WTC11 (cell line): ENCODE measurements around the gene LIX1L. TPM values are rescaled to one million over a fixed set of nuclear protein-coding genes. Genes with fewer than 3 reads are reported as not detected.
A peak's percentile ranks its signal among the peaks of the same experiment; 100 is the strongest.

Experiments
- ATAC-seq: fragments of 200-7000 bp; cut with Tn5 transposase; 2 replicates; pipeline ENCODE4 v1.10.0; 2021; ENCODE audit warnings: mild to moderate bottlenecking, moderate library complexity
- CTCF ChIA-PET: fragments of 300-600 bp; sonication (Branson Sonifier 250); formaldehyde crosslinking; loops from one replicate; lab custom pipeline; 2021; ENCODE audit warnings: antibody characterized with exemption; lab: Charles Lee
- POLR2A ChIA-PET: fragments of 350-600 bp; sonication (Branson Sonifier 250); formaldehyde crosslinking; loops from one replicate; lab custom pipeline; 2021; ENCODE audit warnings: antibody characterized with exemption; lab: Charles Lee
- DNase-seq: peaks from one replicate; pipeline ENCODE4 v3.0.0; 2021; ENCODE audit warnings: low spot score
- H3K27ac Mint-ChIP-seq: 2 replicates; pipeline ENCODE4 v1.8.0; 2021; ENCODE audit warnings: mixed read lengths
- H3K27me3 Mint-ChIP-seq: 2 replicates; pipeline ENCODE4 v1.8.0; 2021; ENCODE audit warnings: low read depth, mild to moderate bottlenecking, moderate library complexity, mixed read lengths
- H3K36me3 Mint-ChIP-seq: 2 replicates; pipeline ENCODE4 v1.8.0; 2021; ENCODE audit warnings: mixed read lengths
- H3K4me1 Mint-ChIP-seq: 2 replicates; pipeline ENCODE4 v1.8.0; 2022; ENCODE audit warnings: mixed read lengths
- H3K4me3 Mint-ChIP-seq: 2 replicates; pipeline ENCODE4 v1.8.0; 2021; ENCODE audit warnings: mild to moderate bottlenecking, moderate library complexity, mixed read lengths
- H3K9me3 Mint-ChIP-seq: 2 replicates; pipeline ENCODE4 v1.8.0; 2021; ENCODE audit warnings: mixed read lengths
- CBFB ChIP-seq: sonication (generic); formaldehyde crosslinking; IDR thresholded peaks from 2 replicates; pipeline ENCODE4 v1.8.1; 2022; ENCODE audit warnings: mild to moderate bottlenecking, low read depth, missing genetic modification reagents
- CREB1 ChIP-seq: sonication (generic); formaldehyde crosslinking; IDR thresholded peaks from 2 replicates; pipeline ENCODE4 v1.8.0; 2023; ENCODE audit warnings: mild to moderate bottlenecking, missing genetic modification reagents
- GTF2I ChIP-seq: fragments of 250-450 bp; sonication (Bioruptor Pico); conservative IDR thresholded peaks from 2 replicates; pipeline ENCODE4 v1.4.0; 2021; ENCODE audit warnings: mild to moderate bottlenecking
- MAX ChIP-seq: sonication (generic); formaldehyde crosslinking; IDR thresholded peaks from 2 replicates; pipeline ENCODE4 v1.8.0; 2022; ENCODE audit warnings: mild to moderate bottlenecking, missing genetic modification reagents
- PRDM15 ChIP-seq: sonication (generic); formaldehyde crosslinking; IDR thresholded peaks from 2 replicates; pipeline ENCODE4 v1.8.0; 2022; ENCODE audit warnings: missing genetic modification reagents
- ZBTB21 ChIP-seq: sonication (generic); formaldehyde crosslinking; IDR thresholded peaks from 2 replicates; pipeline ENCODE4 v1.8.1; 2023; ENCODE audit warnings: mild to moderate bottlenecking, missing genetic modification reagents, borderline replicate concordance
- ZNF138 ChIP-seq: sonication (generic); formaldehyde crosslinking; conservative IDR thresholded peaks from 2 replicates; pipeline ENCODE4 v1.8.1; 2022; ENCODE audit warnings: mild to moderate bottlenecking, moderate library complexity, missing genetic modification reagents
- ZNF219 ChIP-seq: sonication (generic); formaldehyde crosslinking; IDR thresholded peaks from 2 replicates; pipeline ENCODE4 v1.8.0; 2023; ENCODE audit warnings: missing genetic modification reagents, mild to moderate bottlenecking, borderline replicate concordance
- ZNF263 ChIP-seq: sonication (generic); formaldehyde crosslinking; IDR thresholded peaks from 2 replicates; pipeline ENCODE4 v1.8.1; 2022; ENCODE audit warnings: low read depth, mild to moderate bottlenecking, moderate library complexity, missing genetic modification reagents
- ZNF281 ChIP-seq: sonication (generic); formaldehyde crosslinking; IDR thresholded peaks from 2 replicates; pipeline ENCODE4 v1.8.0; 2023; ENCODE audit warnings: mild to moderate bottlenecking, missing genetic modification reagents
- ZNF317 ChIP-seq: sonication (generic); formaldehyde crosslinking; IDR thresholded peaks from 2 replicates; pipeline ENCODE4 v1.8.1; 2023; ENCODE audit warnings: low read depth, mild to moderate bottlenecking, moderate library complexity, missing genetic modification reagents, borderline replicate concordance
- ZNF416 ChIP-seq: fragments of 250-450 bp; sonication (Bioruptor Pico); IDR thresholded peaks from 2 replicates; pipeline ENCODE4 v1.9.0; 2021; ENCODE audit warnings: mild to moderate bottlenecking, inconsistent platforms
- total RNA-seq: library from RNA; stranded (reverse); gene quantifications from 3 replicates; pipeline ENCODE4 v1.2.3, GENCODE V29; 2021
- TF ChIP-seq, protein P1 (sequence below): sonication (generic); formaldehyde crosslinking; IDR thresholded peaks from 2 replicates; pipeline ENCODE4 v1.8.0; 2023; ENCODE audit warnings: missing genetic modification reagents
- TF ChIP-seq, protein P2 (sequence below): sonication (generic); formaldehyde crosslinking; IDR thresholded peaks from 2 replicates; pipeline ENCODE4 v1.8.1; 2023; ENCODE audit warnings: mild to moderate bottlenecking, missing genetic modification reagents

Gene LIX1L
- total RNA-seq, 1 experiment from 2014 or later, result 3.0 TPM

DNA sequence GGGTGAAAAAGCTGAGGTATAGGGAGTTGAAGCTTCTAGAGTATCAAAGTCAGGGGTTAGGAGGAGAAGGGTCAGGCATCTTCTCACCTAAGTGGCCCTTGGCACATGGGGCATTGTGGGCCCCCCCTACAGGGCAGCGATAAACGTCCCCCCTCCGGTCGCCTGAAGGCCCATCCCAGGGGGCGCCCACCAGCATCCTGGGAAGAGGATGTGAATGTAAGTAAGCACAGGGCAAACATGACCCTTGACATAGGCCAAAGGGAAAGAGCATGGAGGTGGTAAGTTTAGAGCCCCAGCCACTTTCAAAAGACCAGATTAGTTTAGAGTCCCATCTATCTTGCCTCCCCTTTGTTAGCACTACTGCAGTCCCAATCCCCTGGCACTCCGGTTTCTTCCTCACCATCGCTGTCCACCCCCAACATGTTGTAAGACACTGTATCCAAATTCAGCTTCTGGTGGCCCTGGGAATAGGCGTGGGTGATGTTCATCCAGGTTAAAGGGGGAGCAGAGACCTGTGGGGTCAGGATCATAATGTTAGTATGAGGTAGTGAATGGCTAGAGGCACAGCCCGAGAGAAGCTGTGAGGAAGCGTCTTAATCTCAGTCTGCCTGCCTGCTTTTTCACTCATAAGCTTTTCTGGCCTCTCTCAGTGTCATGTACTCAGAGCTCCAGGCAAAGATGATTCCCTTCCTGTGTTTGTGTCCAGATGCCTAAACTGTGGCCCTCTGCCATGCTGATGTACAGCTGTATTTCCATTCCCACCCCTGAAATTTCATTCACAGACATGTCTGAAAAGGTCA is 50.7 kb downstream of the LIX1L start:
- ChIA-PET POLR2A (interaction anchor here (1.8 kb wide), 1 partner anchor 15 kb away, joined by 7 read pairs; no protein-coding TSS in a partner anchor), CTCF (interaction anchor here (1.0 to 6.8 kb wide), 6 partner anchors 15 to 70 kb away, joined by 3 to 93 read pairs (median 7); partner anchors contain the start of genes ANKRD35 and NUDT17)
- no peak for DNase-seq
- H3K4me1 Mint-ChIP-seq, result peaks cover 14% of the 10 kb centered on the region
- H3K27ac Mint-ChIP-seq, result no peak overlapping the region
- H3K27me3 Mint-ChIP-seq, result peaks cover 3% of the 10 kb centered on the region
- no peaks in the 10 kb centered on the region for H3K9me3 Mint-ChIP-seq
- no peak overlapping the region for H3K4me3 Mint-ChIP-seq
- TF ChIP-seq ZNF219 (CRISPR knock-in tag), result no peak
- TF ChIP-seq ZNF281 (CRISPR knock-in tag), result no peak
- no peak for TF ChIP-seq PRDM15 (CRISPR knock-in tag)
- TF ChIP-seq MAX (CRISPR knock-in tag), result no peak
- peak; percentile 25; the same call in 1 of the 2 replicates for ATAC-seq
- no peaks in the 10 kb centered on the region for H3K36me3 Mint-ChIP-seq

- POLR2A ChIA-PET, result no interaction called here
- peak; percentile 37 for DNase-seq
These were observed 56.4 kb downstream of the LIX1L start for GRCh38 chr1:145901312-145902021.

DNA sequence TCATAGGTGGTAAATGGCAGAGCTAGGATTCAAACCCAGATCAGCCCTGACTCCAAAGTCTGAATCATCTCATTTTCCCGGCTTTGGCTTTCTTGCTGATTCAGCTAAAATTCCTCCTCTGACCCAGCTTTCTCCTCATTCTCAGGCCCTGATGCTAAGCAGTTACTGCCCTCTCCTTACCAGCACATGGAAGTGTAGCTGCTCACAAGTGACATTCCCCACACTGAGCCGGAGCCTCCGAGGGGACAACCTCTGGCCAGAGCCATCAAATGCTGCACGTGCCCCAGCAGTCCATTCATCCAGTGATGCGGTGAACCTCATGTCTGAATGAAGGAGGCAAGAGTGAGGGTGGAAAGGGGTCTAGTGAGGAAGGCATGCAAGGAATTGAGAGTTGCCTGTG is 59.1 kb downstream of the LIX1L start:
- Mint-ChIP-seq H3K4me1 (no peaks in the 10 kb centered on the region), H3K27me3 (peaks cover 25% of the 10 kb centered on the region), H3K9me3 (no peaks in the 10 kb centered on the region), H3K27ac (no peak overlapping the region), H3K36me3 (no peaks in the 10 kb centered on the region), H3K4me3 (no peak overlapping the region)
- POLR2A ChIA-PET, result no interaction called here
- no peak for DNase-seq
- no peak for TF ChIP-seq PRDM15 (CRISPR knock-in tag)
- no peak for TF ChIP-seq CREB1 (CRISPR knock-in tag)
- TF ChIP-seq ZBTB21, result no peak
- TF ChIP-seq, protein P1, sequence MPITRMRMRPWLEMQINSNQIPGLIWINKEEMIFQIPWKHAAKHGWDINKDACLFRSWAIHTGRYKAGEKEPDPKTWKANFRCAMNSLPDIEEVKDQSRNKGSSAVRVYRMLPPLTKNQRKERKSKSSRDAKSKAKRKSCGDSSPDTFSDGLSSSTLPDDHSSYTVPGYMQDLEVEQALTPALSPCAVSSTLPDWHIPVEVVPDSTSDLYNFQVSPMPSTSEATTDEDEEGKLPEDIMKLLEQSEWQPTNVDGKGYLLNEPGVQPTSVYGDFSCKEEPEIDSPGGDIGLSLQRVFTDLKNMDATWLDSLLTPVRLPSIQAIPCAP, result no peak
- TF ChIP-seq GTF2I, result no peak
- no peak for TF ChIP-seq CBFB
- no peak for TF ChIP-seq ZNF138
- TF ChIP-seq, protein P2, sequence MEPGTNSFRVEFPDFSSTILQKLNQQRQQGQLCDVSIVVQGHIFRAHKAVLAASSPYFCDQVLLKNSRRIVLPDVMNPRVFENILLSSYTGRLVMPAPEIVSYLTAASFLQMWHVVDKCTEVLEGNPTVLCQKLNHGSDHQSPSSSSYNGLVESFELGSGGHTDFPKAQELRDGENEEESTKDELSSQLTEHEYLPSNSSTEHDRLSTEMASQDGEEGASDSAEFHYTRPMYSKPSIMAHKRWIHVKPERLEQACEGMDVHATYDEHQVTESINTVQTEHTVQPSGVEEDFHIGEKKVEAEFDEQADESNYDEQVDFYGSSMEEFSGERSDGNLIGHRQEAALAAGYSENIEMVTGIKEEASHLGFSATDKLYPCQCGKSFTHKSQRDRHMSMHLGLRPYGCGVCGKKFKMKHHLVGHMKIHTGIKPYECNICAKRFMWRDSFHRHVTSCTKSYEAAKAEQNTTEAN (CRISPR knock-in tag), result no peak
- TF ChIP-seq ZNF263 (CRISPR knock-in tag), result no peak
- CTCF ChIA-PET, result interaction anchor here (1.4 kb wide), 1 partner anchor 53 kb away, joined by 3 read pairs; the partner anchor contains the start of gene NUDT17
- no peak for ATAC-seq

More at GRCh38 chr1:145901312-145902021, 56.4 kb downstream of the LIX1L start:
- Mint-ChIP-seq H3K27me3 (peaks cover 14% of the 10 kb centered on the region), H3K4me1 (no peaks in the 10 kb centered on the region), H3K9me3 (no peaks in the 10 kb centered on the region), H3K4me3 (no peak overlapping the region), H3K27ac (no peak overlapping the region), H3K36me3 (no peaks in the 10 kb centered on the region)
- CTCF ChIA-PET, result interaction anchor here (0.6 to 2.9 kb wide), 11 partner anchors 8 to 136 kb away, joined by 3 to 31 read pairs (median 4); partner anchors contain the start of genes ANKRD34A, ANKRD35, ITGA10 and NUDT17
- TF ChIP-seq ZNF317 (CRISPR knock-in tag) (no peak), ZNF416 (CRISPR knock-in tag) (no peak)
- peak; percentile 90 for ATAC-seq
